ENCODE results near the gene ETV3. TPM values are rescaled to one million over a fixed set of nuclear protein-coding genes. Genes with fewer than 3 reads are reported as not detected.

Gene ETV3
- total and polyA plus RNA-seq, 10 of the 15 experiments (the other 5 are each of a cell fraction or from before 2014, with no cell fraction given) = 1.7 to 13.8 (median 7.2) TPM

DNA sequence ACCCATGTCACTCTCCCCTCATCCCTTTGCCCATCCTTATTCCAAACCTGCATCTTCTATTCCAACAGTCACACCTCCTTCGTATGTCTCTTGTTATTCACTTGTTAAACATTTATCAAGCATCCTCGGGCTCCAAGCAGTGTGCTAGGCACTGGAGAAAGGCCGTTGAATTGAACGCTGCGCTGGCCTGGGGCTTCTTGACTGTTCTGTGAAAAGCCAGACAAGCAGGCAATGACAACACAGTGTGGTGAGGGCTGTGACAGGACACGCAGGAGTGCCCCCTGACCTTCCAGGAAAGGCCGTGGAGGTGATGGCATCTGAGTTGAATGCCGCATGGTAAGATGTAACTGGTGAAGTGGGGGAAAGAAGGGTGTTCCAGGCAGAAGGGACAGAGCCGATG, 19.2 kb downstream of the ETV3 start:
- POLR2A ChIA-PET = no interaction called here

DNA sequence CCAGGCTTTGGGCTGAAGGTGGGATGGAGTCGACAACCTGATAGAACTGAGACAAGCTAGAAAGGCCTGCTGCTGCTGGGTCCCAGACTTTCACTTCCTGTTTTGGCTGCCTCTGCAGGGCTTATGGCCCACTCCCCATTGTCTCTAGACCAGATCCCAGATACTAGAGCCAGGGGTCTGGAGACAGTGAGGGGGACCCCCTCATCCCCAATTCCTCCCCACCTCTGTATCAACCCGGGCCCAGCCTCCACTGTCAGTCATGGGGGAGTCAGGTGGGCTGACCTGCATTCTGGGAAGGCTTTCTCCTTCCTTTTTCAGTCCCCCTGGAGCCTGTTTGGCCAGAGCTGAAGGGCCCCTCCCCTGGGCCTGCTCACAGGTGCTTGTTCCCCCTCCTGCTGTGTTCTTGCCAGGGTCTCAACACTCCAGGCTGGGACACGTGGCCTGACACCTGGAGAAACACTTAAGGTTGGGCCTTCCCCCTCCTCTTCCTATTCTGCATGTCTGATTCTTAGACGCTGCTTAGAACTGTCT, 20.6 kb downstream of the ETV3 start:
- Histone ChIP-seq H3K79me2 (ENCODE audit: control insufficient read depth, insufficient read depth, low read length) (no peaks in the 10 kb centered on the region), H3K4me2 (ENCODE audit: control insufficient read depth, insufficient read depth) (no peak overlapping the region), H3K9me3 (replicated peaks; ENCODE audit: control insufficient read depth, insufficient read depth, low read length) (no peaks in the 10 kb centered on the region), H3K9ac (ENCODE audit: control insufficient read depth, insufficient read depth, low read length) (no peak overlapping the region), H3K4me1 (ENCODE audit: control insufficient read depth, insufficient read depth, low read length) (peaks cover 15% of the 10 kb centered on the region), H3K36me3 (ENCODE audit: control insufficient read depth in 2 of 2, insufficient read depth in 2 of 2, low read length in 1 of 2) (no peaks in the 10 kb centered on the region; a peak in 1 of 4 replicates), H3K4me3 (no peak overlapping the region), H2AFZ (ENCODE audit: control insufficient read depth, low read depth, low read length) (no peak overlapping the region), H3K27ac (ENCODE audit: control insufficient read depth, insufficient read depth) (no peak overlapping the region), H3K27me3 (replicated peaks in 1 of 2; ENCODE audit: control insufficient read depth in 2 of 2, insufficient read depth in 2 of 2, low read length in 1 of 2) (no peaks in the 10 kb centered on the region), H4K20me1 (ENCODE audit: control insufficient read depth, insufficient read depth) (no peaks in the 10 kb centered on the region)
- POLR2A ChIA-PET = interaction anchor here (1.1 kb wide), 3 partner anchors 9 to 18 kb away, joined by 3 to 7 read pairs (median 4); no protein-coding TSS in a partner anchor
- SMC1A ChIA-PET (ENCODE audit: uncharacterized antibody, unreplicated experiment) = interaction anchor here (0.6 to 1.5 kb wide), 2 partner anchors 19 to 20 kb away, joined by 3 to 5 read pairs; no protein-coding TSS in a partner anchor
- WGBS (ENCODE audit: insufficient coverage, insufficient replicate concordance, low lambda C conversion rate, missing lambda C conversion rate) = 48% methylated on average over 4 of the region's 4 CpGs
- intact Hi-C loops (cut with micrococcal nuclease; ENCODE audit: unreplicated experiment) (no loop called here), in situ Hi-C loops (cut with MboI) (no loop called here)
- RAD21 ChIA-PET (ENCODE audit: unreplicated experiment) = interaction anchor here (0.9 to 1.0 kb wide), 4 partner anchors 11 to 39 kb away, joined by 3 read pairs; no protein-coding TSS in a partner anchor
- FAIRE-seq = no peak
- peak; percentile 85 for ATAC-seq
- CTCF ChIA-PET = interaction anchor here (1.3 to 1.9 kb wide), 2 partner anchors 27 to 39 kb away, joined by 3 to 11 read pairs; no protein-coding TSS in a partner anchor
- no TSS peak for BruUV-seq (replicated peaks)
- DNase-seq (ENCODE audit: low read depth, low spot score) = no peak
- TF ChIP-seq MEF2B (IDR thresholded peaks at IDR 0.05; ENCODE audit: partially characterized antibody, poor library complexity, severe bottlenecking) = peak; percentile 30
- TF ChIP-seq PAX5 (IDR thresholded peaks at IDR 0.05; ENCODE audit: borderline replicate concordance, low read depth, low read length) = no peak
- TF ChIP-seq, protein P1, sequence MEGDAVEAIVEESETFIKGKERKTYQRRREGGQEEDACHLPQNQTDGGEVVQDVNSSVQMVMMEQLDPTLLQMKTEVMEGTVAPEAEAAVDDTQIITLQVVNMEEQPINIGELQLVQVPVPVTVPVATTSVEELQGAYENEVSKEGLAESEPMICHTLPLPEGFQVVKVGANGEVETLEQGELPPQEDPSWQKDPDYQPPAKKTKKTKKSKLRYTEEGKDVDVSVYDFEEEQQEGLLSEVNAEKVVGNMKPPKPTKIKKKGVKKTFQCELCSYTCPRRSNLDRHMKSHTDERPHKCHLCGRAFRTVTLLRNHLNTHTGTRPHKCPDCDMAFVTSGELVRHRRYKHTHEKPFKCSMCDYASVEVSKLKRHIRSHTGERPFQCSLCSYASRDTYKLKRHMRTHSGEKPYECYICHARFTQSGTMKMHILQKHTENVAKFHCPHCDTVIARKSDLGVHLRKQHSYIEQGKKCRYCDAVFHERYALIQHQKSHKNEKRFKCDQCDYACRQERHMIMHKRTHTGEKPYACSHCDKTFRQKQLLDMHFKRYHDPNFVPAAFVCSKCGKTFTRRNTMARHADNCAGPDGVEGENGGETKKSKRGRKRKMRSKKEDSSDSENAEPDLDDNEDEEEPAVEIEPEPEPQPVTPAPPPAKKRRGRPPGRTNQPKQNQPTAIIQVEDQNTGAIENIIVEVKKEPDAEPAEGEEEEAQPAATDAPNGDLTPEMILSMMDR (IDR thresholded peaks at IDR 0.05 in 2 of 3, conservative IDR thresholded peaks at IDR 0.05 in 1 of 3; ENCODE audit: control insufficient read depth in 2 of 3, extremely low read depth in 1 of 3, insufficient read depth in 1 of 3, low read depth in 3 of 3, low read length in 3 of 3) = no peak
- TF ChIP-seq, protein P2, sequence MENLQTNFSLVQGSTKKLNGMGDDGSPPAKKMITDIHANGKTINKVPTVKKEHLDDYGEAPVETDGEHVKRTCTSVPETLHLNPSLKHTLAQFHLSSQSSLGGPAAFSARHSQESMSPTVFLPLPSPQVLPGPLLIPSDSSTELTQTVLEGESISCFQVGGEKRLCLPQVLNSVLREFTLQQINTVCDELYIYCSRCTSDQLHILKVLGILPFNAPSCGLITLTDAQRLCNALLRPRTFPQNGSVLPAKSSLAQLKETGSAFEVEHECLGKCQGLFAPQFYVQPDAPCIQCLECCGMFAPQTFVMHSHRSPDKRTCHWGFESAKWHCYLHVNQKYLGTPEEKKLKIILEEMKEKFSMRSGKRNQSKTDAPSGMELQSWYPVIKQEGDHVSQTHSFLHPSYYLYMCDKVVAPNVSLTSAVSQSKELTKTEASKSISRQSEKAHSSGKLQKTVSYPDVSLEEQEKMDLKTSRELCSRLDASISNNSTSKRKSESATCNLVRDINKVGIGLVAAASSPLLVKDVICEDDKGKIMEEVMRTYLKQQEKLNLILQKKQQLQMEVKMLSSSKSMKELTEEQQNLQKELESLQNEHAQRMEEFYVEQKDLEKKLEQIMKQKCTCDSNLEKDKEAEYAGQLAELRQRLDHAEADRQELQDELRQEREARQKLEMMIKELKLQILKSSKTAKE (IDR thresholded peaks at IDR 0.05; ENCODE audit: low read depth, poor library complexity, severe bottlenecking) = peak; percentile 54
- no peak for TF ChIP-seq TAF1 (IDR thresholded peaks at IDR 0.05; ENCODE audit: borderline replicate concordance, low read depth, low read length)
- TF ChIP-seq NR2C2 (IDR thresholded peaks at IDR 0.05; ENCODE audit: borderline replicate concordance, control insufficient read depth, insufficient read length, low read depth) = no peak
- 0 out of 2 replicates have a peak, but pooled peaks have one; percentile 58 for TF ChIP-seq GATAD2B (conservative IDR thresholded peaks at IDR 0.05; ENCODE audit: low read depth)
- TF ChIP-seq IKZF1 (conservative IDR thresholded peaks at IDR 0.05) = peak; percentile 54; the same call in 1 of the 2 replicates
- 0 out of 2 replicates have a peak, but pooled peaks have one; percentile 58 for TF ChIP-seq IRF4 (IDR thresholded peaks at IDR 0.05; ENCODE audit: low read depth, low read length)

More for the DNA sequence above, 19.2 kb downstream of the ETV3 start:
- ATAC-seq = no peak
- 90% methylated on average over 9 of the region's 9 CpGs for WGBS (ENCODE audit: insufficient coverage, insufficient replicate concordance, low lambda C conversion rate, missing lambda C conversion rate)
- BruUV-seq (replicated peaks) = no TSS peak
- Histone ChIP-seq H3K27ac (ENCODE audit: control insufficient read depth, insufficient read depth) (no peak overlapping the region), H3K27me3 (replicated peaks in 1 of 2; ENCODE audit: control insufficient read depth in 2 of 2, insufficient read depth in 2 of 2, low read length in 1 of 2) (no peaks in the 10 kb centered on the region), H3K9me3 (replicated peaks; ENCODE audit: control insufficient read depth, insufficient read depth, low read length) (no peaks in the 10 kb centered on the region), H4K20me1 (ENCODE audit: control insufficient read depth, insufficient read depth) (no peaks in the 10 kb centered on the region; the same call in 1 of the 2 replicates), H3K79me2 (ENCODE audit: control insufficient read depth, insufficient read depth, low read length) (no peaks in the 10 kb centered on the region), H2AFZ (ENCODE audit: control insufficient read depth, low read depth, low read length) (no peak overlapping the region), H3K4me1 (ENCODE audit: control insufficient read depth, insufficient read depth, low read length) (peaks cover 9% of the 10 kb centered on the region), H3K9ac (ENCODE audit: control insufficient read depth, insufficient read depth, low read length) (no peak overlapping the region), H3K4me3 (no peak overlapping the region), H3K36me3 (ENCODE audit: control insufficient read depth in 2 of 2, insufficient read depth in 2 of 2, low read length in 1 of 2) (peaks cover 1 to 7% of the 10 kb centered on the region in 2 experiments; a peak in 3 of 4 replicates), H3K4me2 (ENCODE audit: control insufficient read depth, insufficient read depth) (no peak overlapping the region)
- intact Hi-C loops (cut with micrococcal nuclease; ENCODE audit: unreplicated experiment) = no loop called here
- TF ChIP-seq EGR1 (IDR thresholded peaks at IDR 0.05; ENCODE audit: borderline replicate concordance in 1 of 2, low read depth in 2 of 2, low read length in 2 of 2) = no peak
- CTCF ChIA-PET = interaction anchor here (0.7 to 0.9 kb wide), 2 partner anchors 9 to 37 kb away, joined by 3 read pairs; no protein-coding TSS in a partner anchor
- DNase-seq (ENCODE audit: low read depth, low spot score) = no peak
- SMC1A ChIA-PET (ENCODE audit: uncharacterized antibody, unreplicated experiment) = interaction anchor here (1.2 kb wide), 1 partner anchor 8 kb away, joined by 4 read pairs; no protein-coding TSS in a partner anchor
- no peak for FAIRE-seq
- in situ Hi-C loops (cut with MboI) = no loop called here
- RAD21 ChIA-PET (ENCODE audit: unreplicated experiment) = no interaction called here

Measured in GM12878 (cell line).